ENCODE measurements around the gene RPL10.
"Not testable (repeated sequence)": the region's sequence is repeated elsewhere in the genome, so short reads cannot be mapped to it uniquely, and the experiment has no call there.

The RPL10 gene

GRCh38 chrX:154389812-154390747 is 8.1 kb upstream of the RPL10 start:
- in situ Hi-C loops (cut with HindIII; ENCODE audit: low pct_ligation_motif_present, low pct_unique_long_range_greater_than_20kb, low sequenced_read_pairs); DNase-seq: not testable (repeated sequence)

- in situ Hi-C loops (cut with HindIII; ENCODE audit: low pct_ligation_motif_present, low pct_unique_long_range_greater_than_20kb, low sequenced_read_pairs); DNase-seq: not testable (repeated sequence)
Measured at GRCh38 chrX:154396363-154396762, 1.8 kb upstream of the RPL10 start.

GRCh38 chrX:154396973-154397887 is 947 bp upstream of the RPL10 start:
- in situ Hi-C loops (cut with HindIII; ENCODE audit: low pct_ligation_motif_present, low pct_unique_long_range_greater_than_20kb, low sequenced_read_pairs): no loop called here
- DNase-seq: peak; percentile 67

- peak; percentile 63 for DNase-seq
Measured at GRCh38 chrX:154398668-154399526, 720 bp downstream of the RPL10 start.

GRCh38 chrX:154399527-154400368 is 1.6 kb downstream of the RPL10 start:
- no peak for DNase-seq
- in situ Hi-C loops (cut with HindIII; ENCODE audit: low pct_ligation_motif_present, low pct_unique_long_range_greater_than_20kb, low sequenced_read_pairs): no loop called here

More at GRCh38 chrX:154398668-154399526, 720 bp downstream of the RPL10 start:
- in situ Hi-C loops (cut with HindIII; ENCODE audit: low pct_ligation_motif_present, low pct_unique_long_range_greater_than_20kb, low sequenced_read_pairs): no loop called here

- in situ Hi-C loops (cut with HindIII; ENCODE audit: low pct_ligation_motif_present, low pct_unique_long_range_greater_than_20kb, low sequenced_read_pairs); DNase-seq: not testable (repeated sequence)
Measured at GRCh38 chrX:154400369-154400817, 2.2 kb downstream of the RPL10 start.

- peak; percentile 26 for DNase-seq
- in situ Hi-C loops (cut with HindIII; ENCODE audit: low pct_ligation_motif_present, low pct_unique_long_range_greater_than_20kb, low sequenced_read_pairs): no loop called here
Measured at GRCh38 chrX:154401045-154401799, 3.0 kb downstream of the RPL10 start.

GRCh38 chrX:154401918-154402621 is 3.9 kb downstream of the RPL10 start:
- no peak for DNase-seq
- in situ Hi-C loops (cut with HindIII; ENCODE audit: low pct_ligation_motif_present, low pct_unique_long_range_greater_than_20kb, low sequenced_read_pairs): no loop called here

GRCh38 chrX:154402622-154403127 is 4.5 kb downstream of the RPL10 start:
- in situ Hi-C loops (cut with HindIII; ENCODE audit: low pct_ligation_motif_present, low pct_unique_long_range_greater_than_20kb, low sequenced_read_pairs): no loop called here
- DNase-seq: no peak

- DNase-seq: no peak
- in situ Hi-C loops (cut with HindIII; ENCODE audit: low pct_ligation_motif_present, low pct_unique_long_range_greater_than_20kb, low sequenced_read_pairs): no loop called here
Measured at GRCh38 chrX:154403192-154403591, 5.0 kb downstream of the RPL10 start.

GRCh38 chrX:154403858-154404257 is 5.7 kb downstream of the RPL10 start:
- in situ Hi-C loops (cut with HindIII; ENCODE audit: low pct_ligation_motif_present, low pct_unique_long_range_greater_than_20kb, low sequenced_read_pairs): no loop called here
- no peak for DNase-seq

- no peak for DNase-seq
- in situ Hi-C loops (cut with HindIII; ENCODE audit: low pct_ligation_motif_present, low pct_unique_long_range_greater_than_20kb, low sequenced_read_pairs): no loop called here
Measured at GRCh38 chrX:154404625-154405192, 6.5 kb downstream of the RPL10 start.

- no peak for DNase-seq
- in situ Hi-C loops (cut with HindIII; ENCODE audit: low pct_ligation_motif_present, low pct_unique_long_range_greater_than_20kb, low sequenced_read_pairs): no loop called here
Measured at GRCh38 chrX:154408659-154409221, 10.6 kb downstream of the RPL10 start.

- in situ Hi-C loops (cut with HindIII; ENCODE audit: low pct_ligation_motif_present, low pct_unique_long_range_greater_than_20kb, low sequenced_read_pairs): no loop called here
- peak; percentile 83 for DNase-seq
Measured at GRCh38 chrX:154409222-154409871, 11.2 kb downstream of the RPL10 start, which contains the start of gene DNASE1L1. Gene DNASE1L1, minus strand, starts transcription at chrX:154409254. Its CDS starts 3,686 bp downstream, at chrX:154405568.

GRCh38 chrX:154411981-154412340 is 13.8 kb downstream of the RPL10 start:
- peak; percentile 51 for DNase-seq
- in situ Hi-C loops (cut with HindIII; ENCODE audit: low pct_ligation_motif_present, low pct_unique_long_range_greater_than_20kb, low sequenced_read_pairs): no loop called here

All from ACHN (cell line).